ENCODE results near the gene ENPP1. TPM values are rescaled to one million over a fixed set of nuclear protein-coding genes. Genes with fewer than 3 reads are reported as not detected.

The ENPP1 gene
- total RNA-seq, 1 experiment from 2014 or later, result 6.5 TPM

DNA sequence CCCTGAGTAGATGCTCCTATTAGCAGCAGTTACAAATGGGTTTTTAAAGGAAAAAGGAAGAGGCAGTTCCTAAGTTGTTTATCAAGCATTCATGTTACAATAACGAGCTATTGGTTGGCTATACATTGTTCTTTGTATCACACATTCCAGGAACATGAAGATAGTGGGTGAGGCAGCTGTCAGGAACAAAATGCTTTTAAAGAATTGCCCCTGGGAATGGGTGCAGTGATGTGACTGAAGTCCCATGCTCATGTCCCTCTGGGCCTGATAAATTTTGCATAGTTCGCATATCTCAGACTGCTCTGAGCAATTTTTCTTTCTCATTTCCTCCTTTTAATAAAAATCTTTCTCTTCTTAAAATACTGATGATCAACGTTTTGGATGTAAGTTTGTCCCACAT lies 3.7 kb downstream of the ENPP1 start:
- intact Hi-C loops (cut with micrococcal nuclease), result no loop called here
- no peak overlapping the region for H3K27ac ChIP-seq (ENCODE audit: low read depth, low read length)
- ChIA-PET POLR2A (no interaction called here), CTCF (no interaction called here), RAD21 (ENCODE audit: low non-redundant PET in 1 of 2, low total read pairs in 2 of 2, uncharacterized antibody in 2 of 2, unreplicated experiment in 2 of 2) (no interaction called here)
- ATAC-seq (no peak), DNase-seq (ENCODE audit: low read depth, low spot score) (no peak)
- TF ChIP-seq SRF (IDR thresholded peaks at IDR 0.05; ENCODE audit: low read depth) (no peak), SP1 (IDR thresholded peaks at IDR 0.05; ENCODE audit: low read depth) (no peak), EZH2phosphoT487 (IDR thresholded peaks at IDR 0.05; ENCODE audit: borderline replicate concordance) (no peak), CTCF (IDR thresholded peaks at IDR 0.05 in 2 of 3, conservative IDR thresholded peaks at IDR 0.05 in 1 of 3; ENCODE audit: borderline replicate concordance in 1 of 3, insufficient read depth in 1 of 3, low read depth in 2 of 3, low read length in 2 of 3) (no peak), ELF1 (IDR thresholded peaks at IDR 0.05; ENCODE audit: borderline replicate concordance, low read depth) (no peak)
- no peaks in the 10 kb centered on the region for H3K9me2 ChIP-seq (ENCODE audit: insufficient read depth)
- H3K27me3 ChIP-seq (ENCODE audit: insufficient read depth, low read length), result no peaks in the 10 kb centered on the region
- H3K36me3 ChIP-seq (ENCODE audit: control insufficient read depth in 1 of 2, insufficient read depth in 2 of 2, low read length in 2 of 2), result no peaks in the 10 kb centered on the region
- H4K20me1 ChIP-seq (ENCODE audit: insufficient read depth), result no peaks in the 10 kb centered on the region
- no peak overlapping the region for H3K9ac ChIP-seq (ENCODE audit: low read length)
- no peak overlapping the region for H2AFZ ChIP-seq (ENCODE audit: low read depth, low read length, poor library complexity, severe bottlenecking)
- no peak overlapping the region for H3K4me3 ChIP-seq (replicated peaks in 1 of 2; ENCODE audit: low read depth in 1 of 2, low read length in 2 of 2)
- H3K9me3 ChIP-seq (ENCODE audit: control insufficient read depth in 1 of 2, insufficient read depth in 1 of 2, low read depth in 1 of 2, low read length in 2 of 2), result no peaks in the 10 kb centered on the region
- no peak overlapping the region for H3K4me2 ChIP-seq (ENCODE audit: low read length)
- H3K4me1 ChIP-seq (ENCODE audit: control insufficient read depth in 1 of 2, insufficient read depth in 2 of 2, low read length in 2 of 2), result peaks cover 0 to 14% of the 10 kb centered on the region in 2 experiments; a peak in 3 of 4 replicates
- BruUV-seq (replicated peaks), result no TSS peak
- no peaks in the 10 kb centered on the region for H3K79me2 ChIP-seq (ENCODE audit: insufficient read depth, low read length)

DNA sequence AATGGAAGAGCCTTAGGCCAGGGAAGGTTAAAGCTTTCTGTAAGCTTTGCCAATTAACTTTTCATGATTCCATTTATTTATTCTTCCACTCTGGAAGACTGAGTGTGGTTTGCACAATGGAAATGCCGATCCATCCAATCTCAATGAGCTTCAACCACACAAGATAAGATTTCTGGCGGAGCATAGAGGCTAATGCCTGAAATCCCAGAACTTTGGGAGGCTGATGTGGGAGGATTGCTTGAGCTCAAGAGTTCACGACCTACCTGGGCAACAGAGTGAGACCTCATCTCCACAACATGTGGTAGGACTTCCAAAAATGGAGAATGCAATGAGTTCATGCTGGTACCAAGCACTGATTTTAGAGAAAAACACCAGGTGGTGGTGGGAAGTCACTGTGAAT lies 6.2 kb downstream of the ENPP1 start:
- BruUV-seq (replicated peaks), result no TSS peak
- intact Hi-C loops (cut with micrococcal nuclease), result no loop called here
- no peak overlapping the region for H3K27ac ChIP-seq (ENCODE audit: low read depth, low read length)
- RAD21 ChIA-PET (ENCODE audit: low non-redundant PET in 1 of 2, low total read pairs in 2 of 2, uncharacterized antibody in 2 of 2, unreplicated experiment in 2 of 2), result no interaction called here
- no peaks in the 10 kb centered on the region for H3K9me2 ChIP-seq (ENCODE audit: insufficient read depth)
- ATAC-seq (no peak), DNase-seq (ENCODE audit: low read depth, low spot score) (no peak)
- TF ChIP-seq SRF (IDR thresholded peaks at IDR 0.05; ENCODE audit: low read depth) (no peak), CBX3 (IDR thresholded peaks at IDR 0.05; ENCODE audit: low read depth) (no peak), FOSL1 (IDR thresholded peaks at IDR 0.05; ENCODE audit: low read depth) (no peak), ELF1 (IDR thresholded peaks at IDR 0.05; ENCODE audit: borderline replicate concordance, low read depth) (no peak), POLR2A (IDR thresholded peaks at IDR 0.05; ENCODE audit: borderline replicate concordance, extremely low read depth, insufficient read depth, insufficient read length) (no peak), YY1 (IDR thresholded peaks at IDR 0.05; ENCODE audit: extremely low read depth, insufficient replicate concordance, low read depth, low read length) (no peak)
- TF ChIP-seq, protein P1, sequence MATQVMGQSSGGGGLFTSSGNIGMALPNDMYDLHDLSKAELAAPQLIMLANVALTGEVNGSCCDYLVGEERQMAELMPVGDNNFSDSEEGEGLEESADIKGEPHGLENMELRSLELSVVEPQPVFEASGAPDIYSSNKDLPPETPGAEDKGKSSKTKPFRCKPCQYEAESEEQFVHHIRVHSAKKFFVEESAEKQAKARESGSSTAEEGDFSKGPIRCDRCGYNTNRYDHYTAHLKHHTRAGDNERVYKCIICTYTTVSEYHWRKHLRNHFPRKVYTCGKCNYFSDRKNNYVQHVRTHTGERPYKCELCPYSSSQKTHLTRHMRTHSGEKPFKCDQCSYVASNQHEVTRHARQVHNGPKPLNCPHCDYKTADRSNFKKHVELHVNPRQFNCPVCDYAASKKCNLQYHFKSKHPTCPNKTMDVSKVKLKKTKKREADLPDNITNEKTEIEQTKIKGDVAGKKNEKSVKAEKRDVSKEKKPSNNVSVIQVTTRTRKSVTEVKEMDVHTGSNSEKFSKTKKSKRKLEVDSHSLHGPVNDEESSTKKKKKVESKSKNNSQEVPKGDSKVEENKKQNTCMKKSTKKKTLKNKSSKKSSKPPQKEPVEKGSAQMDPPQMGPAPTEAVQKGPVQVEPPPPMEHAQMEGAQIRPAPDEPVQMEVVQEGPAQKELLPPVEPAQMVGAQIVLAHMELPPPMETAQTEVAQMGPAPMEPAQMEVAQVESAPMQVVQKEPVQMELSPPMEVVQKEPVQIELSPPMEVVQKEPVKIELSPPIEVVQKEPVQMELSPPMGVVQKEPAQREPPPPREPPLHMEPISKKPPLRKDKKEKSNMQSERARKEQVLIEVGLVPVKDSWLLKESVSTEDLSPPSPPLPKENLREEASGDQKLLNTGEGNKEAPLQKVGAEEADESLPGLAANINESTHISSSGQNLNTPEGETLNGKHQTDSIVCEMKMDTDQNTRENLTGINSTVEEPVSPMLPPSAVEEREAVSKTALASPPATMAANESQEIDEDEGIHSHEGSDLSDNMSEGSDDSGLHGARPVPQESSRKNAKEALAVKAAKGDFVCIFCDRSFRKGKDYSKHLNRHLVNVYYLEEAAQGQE (IDR thresholded peaks at IDR 0.05; ENCODE audit: low read depth), result no peak
- POLR2A ChIA-PET, result no interaction called here
- H3K27me3 ChIP-seq (ENCODE audit: insufficient read depth, low read length), result no peaks in the 10 kb centered on the region
- no peak overlapping the region for H2AFZ ChIP-seq (ENCODE audit: low read depth, low read length, poor library complexity, severe bottlenecking)
- H3K9me3 ChIP-seq (ENCODE audit: control insufficient read depth in 1 of 2, insufficient read depth in 1 of 2, low read depth in 1 of 2, low read length in 2 of 2), result no peaks in the 10 kb centered on the region
- CTCF ChIA-PET, result no interaction called here
- H4K20me1 ChIP-seq (ENCODE audit: insufficient read depth), result no peaks in the 10 kb centered on the region
- H3K36me3 ChIP-seq (ENCODE audit: control insufficient read depth in 1 of 2, insufficient read depth in 2 of 2, low read length in 2 of 2), result no peaks in the 10 kb centered on the region
- no peak overlapping the region for H3K4me3 ChIP-seq (replicated peaks in 1 of 2; ENCODE audit: low read depth in 1 of 2, low read length in 2 of 2)
- no peaks in the 10 kb centered on the region for H3K79me2 ChIP-seq (ENCODE audit: insufficient read depth, low read length)
- H3K9ac ChIP-seq (ENCODE audit: low read length), result no peak overlapping the region
- no peaks in the 10 kb centered on the region for H3K4me1 ChIP-seq (ENCODE audit: control insufficient read depth in 1 of 2, insufficient read depth in 2 of 2, low read length in 2 of 2)
- H3K4me2 ChIP-seq (ENCODE audit: low read length), result no peak overlapping the region

All from HCT116 (cell line).